Measurements from ENCODE around the gene MBD6.
"Not testable (repeated sequence)": the region's sequence is repeated elsewhere in the genome, so short reads cannot be mapped to it uniquely, and the experiment has no call there.

The MBD6 gene

DNA sequence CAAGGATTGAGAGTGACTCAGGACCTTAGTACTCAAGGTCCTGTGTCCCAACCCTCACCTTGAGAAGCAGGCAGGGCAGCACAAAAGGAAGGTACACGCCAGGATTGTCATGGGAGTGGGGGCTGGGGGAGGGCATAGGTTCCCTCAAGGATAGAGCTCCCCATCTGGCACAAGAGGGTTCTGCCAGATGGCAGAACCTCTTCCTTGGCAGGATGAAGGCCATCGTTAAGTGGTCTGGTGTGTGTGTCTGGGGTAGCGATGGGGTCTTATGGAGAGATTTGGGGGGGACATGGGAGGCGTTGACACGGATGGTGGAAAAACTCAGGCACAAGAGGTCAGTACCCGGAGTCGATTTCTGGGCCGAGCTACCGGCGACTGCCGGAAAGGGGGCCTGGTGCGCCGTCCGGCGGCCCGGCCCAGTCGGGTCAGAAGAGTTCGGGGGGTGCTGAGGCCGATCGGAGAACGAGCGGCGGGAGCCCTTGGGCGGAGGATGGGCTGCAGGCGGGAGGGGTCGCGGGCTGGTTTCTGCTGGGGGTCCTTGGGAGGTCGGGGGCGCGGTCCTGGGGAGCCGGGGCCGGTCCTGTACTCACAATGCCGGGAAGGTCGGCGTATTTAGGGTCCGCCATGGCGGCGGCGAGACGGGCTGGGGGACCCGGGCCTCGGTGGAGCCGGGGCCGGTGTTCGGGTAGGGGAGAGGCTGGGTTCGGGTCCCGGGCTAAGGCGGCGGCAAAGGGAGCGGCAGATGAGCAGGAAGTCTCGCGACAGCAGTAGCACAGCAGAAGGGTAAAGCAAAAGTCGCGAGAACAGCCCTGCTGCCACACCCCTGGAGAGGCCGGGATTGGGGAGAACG lies 24.0 kb downstream of the MBD6 start, which contains the start of gene DCTN2:
Gene DCTN2 (minus strand): TSS at position 755 of the 850 bp plus-strand sequence. CDS start 129 bp downstream, at position 626.
- in situ Hi-C loops (cut with MboI; ENCODE audit: low sequenced_read_pairs): no loop called here

- in situ Hi-C loops (cut with MboI; ENCODE audit: low sequenced_read_pairs): no loop called here
Measured at GRCh38 chr12:57547288-57548012, 24.8 kb downstream of the MBD6 start.

- in situ Hi-C loops (cut with MboI; ENCODE audit: low sequenced_read_pairs): no loop called here
Measured at GRCh38 chr12:57548013-57548315, 25.3 kb downstream of the MBD6 start.

GRCh38 chr12:57548488-57548887 lies 25.9 kb downstream of the MBD6 start:
- in situ Hi-C loops (cut with MboI; ENCODE audit: low sequenced_read_pairs): no loop called here

DNA sequence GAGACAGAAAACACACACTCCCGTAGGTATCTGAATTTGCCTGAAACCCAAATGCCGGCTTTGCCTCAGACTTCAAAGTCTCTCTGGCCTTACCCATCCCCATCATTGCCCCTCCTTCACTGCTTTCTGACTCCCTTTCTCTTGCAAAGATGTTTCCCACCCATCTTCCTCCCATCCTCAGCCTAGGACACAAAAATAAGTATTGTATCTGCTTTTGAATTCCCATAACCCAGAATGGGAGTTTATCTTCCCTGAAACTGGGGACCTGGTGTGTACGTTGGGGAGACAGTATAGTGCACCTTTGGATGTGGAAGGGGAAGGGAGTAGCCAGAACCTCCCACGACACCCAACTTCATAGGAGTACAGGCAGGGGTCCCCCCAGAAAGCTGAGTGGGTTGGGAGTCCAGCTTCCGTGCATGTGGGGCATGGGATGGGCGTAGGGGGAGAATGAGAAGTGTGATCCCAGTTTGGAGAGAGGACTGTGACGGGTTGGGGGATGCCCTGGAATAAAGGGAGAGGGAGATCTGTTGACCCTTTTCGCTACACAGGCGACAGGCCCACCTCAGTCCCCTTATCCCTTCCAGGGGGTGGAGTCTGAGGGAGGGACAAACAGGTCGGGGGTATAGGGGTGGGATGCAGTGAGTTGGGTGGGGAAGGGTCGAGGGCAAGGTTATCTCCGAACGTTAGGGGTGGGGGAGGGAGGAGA lies 26.7 kb downstream of the MBD6 start:
- in situ Hi-C loops (cut with MboI; ENCODE audit: low sequenced_read_pairs): no loop called here

- in situ Hi-C loops (cut with MboI; ENCODE audit: low sequenced_read_pairs): no loop called here
Measured at GRCh38 chr12:57549909-57550640, 27.5 kb downstream of the MBD6 start, which contains the start of gene KIF5A. Gene KIF5A (plus strand): TSS chr12:57550044. CDS start chr12:57550272, 228 bp downstream.

- in situ Hi-C loops (cut with MboI; ENCODE audit: low sequenced_read_pairs): no loop called here
Measured at GRCh38 chr12:57550641-57551549, 28.3 kb downstream of the MBD6 start.

- in situ Hi-C loops (cut with MboI; ENCODE audit: low sequenced_read_pairs): no loop called here
Measured at GRCh38 chr12:57551637-57552305, 29.1 kb downstream of the MBD6 start.

- in situ Hi-C loops (cut with MboI; ENCODE audit: low sequenced_read_pairs): no loop called here
Measured at GRCh38 chr12:57552306-57552651, 29.7 kb downstream of the MBD6 start.

DNA sequence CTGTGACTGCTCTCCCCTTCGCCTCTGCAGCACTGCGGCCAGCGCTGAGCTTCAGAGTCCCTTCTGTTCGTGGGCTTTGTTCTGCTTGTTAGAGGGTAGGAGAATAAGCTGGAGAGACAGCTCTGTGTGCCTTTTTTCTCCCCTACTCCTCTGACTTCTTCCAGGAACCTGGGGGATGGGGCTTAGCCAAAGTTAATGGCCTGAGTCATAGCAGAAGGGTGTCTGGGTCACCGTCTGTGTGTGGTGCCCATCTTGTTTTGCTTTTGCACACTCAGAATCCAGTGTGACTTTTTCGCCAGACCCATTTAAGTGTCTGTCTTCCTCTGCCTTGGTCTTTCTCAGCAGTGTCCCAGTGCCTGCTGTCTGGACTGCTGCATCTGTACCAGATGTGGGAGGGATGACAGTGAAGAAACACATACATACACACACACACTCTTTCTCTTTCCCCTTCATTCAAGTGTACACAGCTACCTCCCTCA lies 30.2 kb downstream of the MBD6 start:
- in situ Hi-C loops (cut with MboI; ENCODE audit: low sequenced_read_pairs): no loop called here

- in situ Hi-C loops (cut with MboI; ENCODE audit: low sequenced_read_pairs): no loop called here
Measured at GRCh38 chr12:57553343-57554202, 30.9 kb downstream of the MBD6 start.

- in situ Hi-C loops (cut with MboI; ENCODE audit: low sequenced_read_pairs): no loop called here
Measured at GRCh38 chr12:57554453-57554852, 31.8 kb downstream of the MBD6 start.

DNA sequence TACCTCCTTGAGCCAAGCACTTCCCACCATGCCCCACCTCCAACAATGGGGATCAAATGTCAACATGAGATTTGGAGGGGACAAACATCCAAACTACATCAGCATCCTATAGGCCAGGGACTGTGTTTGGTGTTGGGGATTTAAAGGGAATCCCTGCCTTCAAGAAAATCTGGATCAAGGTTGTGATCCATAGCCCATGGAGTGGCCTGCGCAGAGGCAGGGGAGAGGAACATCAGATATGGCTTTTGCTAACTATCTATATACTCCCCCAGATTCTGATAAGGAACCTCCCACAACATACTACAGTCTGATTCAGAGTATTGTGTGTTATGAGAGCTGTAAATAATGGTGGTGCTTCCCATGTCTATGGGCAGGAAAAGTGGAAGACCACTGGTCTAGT lies 32.3 kb downstream of the MBD6 start:
- in situ Hi-C loops (cut with MboI; ENCODE audit: low sequenced_read_pairs): no loop called here

DNA sequence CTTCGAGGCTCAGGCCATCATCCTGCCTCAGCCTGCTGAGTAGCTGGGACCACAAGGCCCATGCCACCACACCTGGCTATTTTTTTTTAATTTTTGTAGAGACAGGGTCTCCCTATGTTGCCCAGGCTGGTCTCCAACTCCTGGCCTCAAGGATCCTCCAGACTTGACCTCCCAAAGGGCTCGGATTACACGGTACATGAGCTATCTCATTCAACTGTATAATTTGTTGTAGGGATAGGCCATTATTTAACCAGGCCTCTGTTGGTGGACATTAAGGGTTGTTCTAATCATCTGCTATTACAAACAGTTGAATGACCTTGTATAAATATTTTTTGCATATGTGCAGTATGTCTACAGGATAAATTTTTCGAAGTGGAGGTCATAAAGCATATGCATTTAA lies 36.2 kb downstream of the MBD6 start:
- in situ Hi-C loops (cut with MboI; ENCODE audit: low sequenced_read_pairs): no loop called here

DNA sequence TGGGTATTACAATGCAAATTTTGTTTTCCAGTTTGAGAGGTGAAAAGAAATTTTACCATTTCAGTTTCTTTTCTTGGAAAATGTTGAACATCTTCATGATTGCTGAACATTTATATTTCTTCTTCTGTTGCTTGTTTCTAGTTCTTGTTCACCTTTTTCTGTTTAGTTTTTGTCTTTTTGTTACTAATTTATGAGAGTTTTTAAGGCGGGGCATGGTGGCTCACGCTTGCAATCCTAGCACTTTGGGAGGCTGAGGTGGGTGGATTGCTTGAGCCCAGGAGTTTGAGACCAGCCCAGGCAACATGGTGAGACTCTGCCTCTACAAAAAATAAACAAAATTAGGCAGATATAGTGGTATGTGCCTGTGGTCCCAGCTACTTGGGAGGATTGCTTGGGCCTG lies 37.9 kb downstream of the MBD6 start:
- in situ Hi-C loops (cut with MboI; ENCODE audit: low sequenced_read_pairs): no loop called here

GRCh38 chr12:57561117-57561516 lies 38.5 kb downstream of the MBD6 start:
- in situ Hi-C loops (cut with MboI; ENCODE audit: low sequenced_read_pairs): not testable (repeated sequence)

DNA sequence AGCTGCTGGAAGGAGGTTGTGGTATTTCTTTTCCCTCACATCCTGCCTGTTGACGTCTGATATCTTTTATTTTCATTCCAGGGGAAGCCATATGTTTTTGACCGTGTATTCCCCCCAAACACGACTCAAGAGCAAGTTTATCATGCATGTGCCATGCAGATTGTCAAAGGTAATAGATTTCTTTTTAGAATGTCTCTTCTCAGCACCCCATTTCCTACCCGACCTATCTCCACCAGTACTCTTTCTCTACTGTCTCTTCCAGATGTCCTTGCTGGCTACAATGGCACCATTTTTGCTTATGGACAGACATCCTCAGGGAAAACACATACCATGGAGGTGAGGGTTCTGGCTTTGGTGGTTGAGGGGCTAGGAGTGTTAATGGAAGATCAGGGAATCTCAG lies 40.7 kb downstream of the MBD6 start:
- in situ Hi-C loops (cut with MboI; ENCODE audit: low sequenced_read_pairs): no loop called here

- in situ Hi-C loops (cut with MboI; ENCODE audit: low sequenced_read_pairs): no loop called here
Measured at GRCh38 chr12:57564178-57564740, 41.6 kb downstream of the MBD6 start.
